Activated CD8-positive, alpha-beta memory T cell treated with anti-CD3 and anti-CD28 coated beads, Interleukin-2, amount 10 ng/mL, durations not matched to agents 7 days and 5 days (primary cell): ENCODE measurements around the gene RPS6KA2. TPM values are rescaled to one million over a fixed set of nuclear protein-coding genes. Genes with fewer than 3 reads are reported as not detected.

Source experiments
- ATAC-seq: fragments of 150-1000 bp; cut with Tn5 transposase; one replicate; pipeline ENCODE4 v1.10.0; 2021; ENCODE audit warnings: moderate library complexity
- CTCF ChIA-PET: fragments of 350-600 bp; sonication (Branson Sonifier 250); formaldehyde crosslinking; loops from one replicate; lab custom pipeline; 2021; ENCODE audit warnings: antibody characterized with exemption; lab: Charles Lee
- DNase-seq: peaks from one replicate; pipeline ENCODE4 v3.0.0-alpha.2; 2020
- H3K27ac Mint-ChIP-seq: one replicate; pipeline ENCODE4 v1.8.0; 2021; ENCODE audit warnings: mild to moderate bottlenecking, mixed read lengths
- H3K27me3 Mint-ChIP-seq: one replicate; pipeline ENCODE4 v1.8.0; 2021; ENCODE audit warnings: mixed read lengths
- H3K36me3 Mint-ChIP-seq: one replicate; pipeline ENCODE4 v1.8.0; 2021; ENCODE audit warnings: mild to moderate bottlenecking, mixed read lengths
- H3K4me1 Mint-ChIP-seq: one replicate; pipeline ENCODE4 v1.8.0; 2021; ENCODE audit warnings: mixed read lengths
- H3K4me3 Mint-ChIP-seq: one replicate; pipeline ENCODE4 v1.8.0; 2021; ENCODE audit warnings: mild to moderate bottlenecking, moderate library complexity, mixed read lengths
- H3K9me3 Mint-ChIP-seq: one replicate; pipeline ENCODE4 v1.8.0; 2022; ENCODE audit warnings: low read depth, mixed read lengths
- total RNA-seq, 2 experiments: library from RNA; stranded (reverse); gene quantifications; one replicate each; pipeline ENCODE4 v1.2.3, GENCODE V29; 2021

Gene RPS6KA2
- total RNA-seq, 2 experiments from 2014 or later: 4.5 to 5.4 TPM

DNA sequence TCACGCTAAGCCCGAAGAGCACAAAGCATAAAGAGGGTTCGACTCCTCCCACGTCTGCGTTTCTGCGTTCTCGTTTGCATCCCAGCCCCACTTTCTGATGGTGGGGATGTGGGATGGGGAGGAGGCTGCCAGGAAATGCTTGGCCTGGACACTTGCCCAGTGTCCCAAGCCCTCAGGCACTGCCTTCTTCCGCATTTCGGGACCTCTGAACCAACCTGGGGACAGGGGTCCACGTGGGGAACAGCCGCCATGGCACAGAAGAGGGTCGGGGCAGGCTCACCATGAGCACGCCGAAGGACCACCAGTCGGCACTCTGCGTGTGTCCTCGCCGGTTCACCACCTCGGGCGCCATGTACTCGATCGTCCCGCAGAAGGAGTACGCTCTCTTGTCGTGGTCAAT, 128.8 kb downstream of the RPS6KA2 start:
- Mint-ChIP-seq H3K27me3 (no peaks in the 10 kb centered on the region), H3K4me3 (no peak overlapping the region), H3K9me3 (no peaks in the 10 kb centered on the region), H3K36me3 (no peaks in the 10 kb centered on the region), H3K27ac (no peak overlapping the region), H3K4me1 (no peaks in the 10 kb centered on the region)
- DNase-seq: no peak
- CTCF ChIA-PET: no interaction called here
- ATAC-seq: no peak

DNA sequence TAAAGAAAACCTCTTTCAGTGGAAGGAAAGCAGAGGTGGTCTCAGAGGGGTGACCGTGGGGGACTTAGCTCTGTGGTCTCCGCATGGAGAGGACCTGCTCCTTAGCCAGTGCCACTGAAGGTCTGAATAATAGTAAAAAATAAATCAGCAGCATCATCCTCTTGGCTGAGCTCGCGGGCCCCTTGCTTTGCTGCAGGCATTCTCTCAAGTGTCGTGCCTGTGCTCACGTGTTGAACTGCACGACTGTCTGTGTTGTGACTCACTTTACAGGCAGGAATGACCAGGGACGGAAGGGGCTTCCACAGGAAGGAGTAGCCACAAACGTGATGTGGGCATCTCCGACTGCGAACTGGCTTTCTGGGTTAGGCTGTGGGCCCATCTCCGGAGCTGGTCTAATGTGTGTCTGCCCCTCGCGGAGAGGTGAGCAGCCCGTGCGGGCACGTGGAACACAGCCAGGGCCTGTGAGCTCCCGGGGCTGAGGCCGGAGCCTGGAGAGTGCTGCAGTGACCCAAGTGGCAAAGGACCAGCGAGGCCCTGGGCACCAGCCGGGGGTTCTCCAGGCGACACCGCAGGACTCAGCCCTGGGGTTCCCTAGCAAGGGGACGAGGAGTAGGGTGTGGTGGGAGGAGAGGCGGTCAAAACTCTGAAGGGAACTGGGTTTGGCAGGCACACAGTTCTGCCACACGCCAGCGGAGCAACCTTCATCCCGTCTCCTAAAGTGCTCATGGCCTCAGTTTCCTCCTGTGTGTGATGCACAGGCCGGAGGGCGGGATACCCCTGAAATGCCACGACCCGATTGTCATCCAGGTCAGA, 129.8 kb downstream of the RPS6KA2 start:
- Mint-ChIP-seq H3K4me3 (no peak overlapping the region), H3K36me3 (no peaks in the 10 kb centered on the region), H3K27ac (no peak overlapping the region), H3K4me1 (no peaks in the 10 kb centered on the region), H3K9me3 (no peaks in the 10 kb centered on the region), H3K27me3 (no peaks in the 10 kb centered on the region)
- CTCF ChIA-PET: no interaction called here
- ATAC-seq (no peak), DNase-seq (no peak)

DNA sequence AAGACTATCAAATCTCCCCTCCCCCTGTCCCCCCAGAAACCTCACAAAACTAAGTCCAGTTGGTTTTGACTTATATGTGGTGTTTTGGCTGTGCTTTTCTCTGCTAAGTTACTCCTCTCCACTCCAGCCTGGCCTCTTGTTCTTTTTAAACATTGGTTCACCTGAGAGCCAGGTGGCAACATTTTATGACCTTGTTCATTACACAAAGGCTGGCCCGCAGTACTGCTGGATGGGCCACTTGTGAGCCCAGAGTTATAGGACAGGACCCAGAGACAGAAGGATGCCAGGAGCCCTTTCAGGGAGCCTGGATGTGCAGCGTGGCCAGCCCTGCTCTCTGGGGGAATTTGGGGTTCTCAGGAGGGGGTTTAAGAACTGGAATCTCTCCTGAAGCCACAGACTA, 130.6 kb downstream of the RPS6KA2 start:
- H3K36me3 Mint-ChIP-seq: no peaks in the 10 kb centered on the region
- no peak overlapping the region for H3K4me3 Mint-ChIP-seq
- H3K9me3 Mint-ChIP-seq: no peaks in the 10 kb centered on the region
- DNase-seq: no peak
- no peak for ATAC-seq
- H3K27me3 Mint-ChIP-seq: no peaks in the 10 kb centered on the region
- CTCF ChIA-PET: no interaction called here
- H3K4me1 Mint-ChIP-seq: no peaks in the 10 kb centered on the region
- no peak overlapping the region for H3K27ac Mint-ChIP-seq

DNA sequence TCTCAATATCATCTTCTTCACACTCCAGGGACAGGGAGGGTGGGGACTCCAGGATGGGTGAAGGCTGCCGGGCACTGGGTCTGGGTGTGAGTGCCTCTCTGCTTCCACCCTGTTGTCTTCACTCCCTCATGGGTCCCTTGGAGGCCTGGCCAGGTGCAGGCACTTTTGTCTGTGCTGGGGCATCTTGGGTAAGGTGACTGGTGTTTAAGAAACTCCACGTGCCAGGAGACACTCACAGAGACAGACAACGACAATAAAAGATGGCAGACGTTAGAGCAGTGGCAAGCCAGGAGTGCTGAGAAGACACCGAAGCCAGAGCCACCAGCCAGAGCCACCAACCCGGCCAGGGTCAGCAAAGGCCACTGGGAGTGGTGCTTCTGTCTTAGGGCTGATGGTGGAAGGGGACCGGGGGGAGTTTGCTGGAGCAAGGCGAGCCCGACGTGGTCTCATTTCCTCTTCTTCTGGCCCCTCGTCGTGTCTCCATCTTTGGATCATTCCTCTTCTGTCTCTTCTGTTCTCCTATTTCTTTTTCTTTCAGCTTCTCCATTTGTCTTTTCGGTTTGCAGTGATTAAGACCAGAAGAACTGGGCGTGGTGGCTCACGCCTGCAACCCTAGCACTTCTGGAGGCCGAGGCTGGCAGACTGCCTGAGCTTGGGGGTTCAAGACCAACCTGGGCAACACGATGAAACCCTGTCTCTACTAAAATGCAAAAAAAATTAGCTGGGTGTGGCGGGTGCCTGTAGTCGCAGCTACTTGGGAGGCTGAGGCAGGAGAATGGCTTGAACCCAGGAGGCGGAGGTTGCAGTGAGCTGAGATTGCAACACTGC, 131.3 kb downstream of the RPS6KA2 start:
- ATAC-seq (no peak), DNase-seq (no peak)
- H3K4me1 Mint-ChIP-seq: no peaks in the 10 kb centered on the region
- CTCF ChIA-PET: no interaction called here
- no peak overlapping the region for H3K27ac Mint-ChIP-seq
- H3K9me3 Mint-ChIP-seq: no peaks in the 10 kb centered on the region
- no peak overlapping the region for H3K4me3 Mint-ChIP-seq
- H3K36me3 Mint-ChIP-seq: no peaks in the 10 kb centered on the region
- no peaks in the 10 kb centered on the region for H3K27me3 Mint-ChIP-seq

DNA sequence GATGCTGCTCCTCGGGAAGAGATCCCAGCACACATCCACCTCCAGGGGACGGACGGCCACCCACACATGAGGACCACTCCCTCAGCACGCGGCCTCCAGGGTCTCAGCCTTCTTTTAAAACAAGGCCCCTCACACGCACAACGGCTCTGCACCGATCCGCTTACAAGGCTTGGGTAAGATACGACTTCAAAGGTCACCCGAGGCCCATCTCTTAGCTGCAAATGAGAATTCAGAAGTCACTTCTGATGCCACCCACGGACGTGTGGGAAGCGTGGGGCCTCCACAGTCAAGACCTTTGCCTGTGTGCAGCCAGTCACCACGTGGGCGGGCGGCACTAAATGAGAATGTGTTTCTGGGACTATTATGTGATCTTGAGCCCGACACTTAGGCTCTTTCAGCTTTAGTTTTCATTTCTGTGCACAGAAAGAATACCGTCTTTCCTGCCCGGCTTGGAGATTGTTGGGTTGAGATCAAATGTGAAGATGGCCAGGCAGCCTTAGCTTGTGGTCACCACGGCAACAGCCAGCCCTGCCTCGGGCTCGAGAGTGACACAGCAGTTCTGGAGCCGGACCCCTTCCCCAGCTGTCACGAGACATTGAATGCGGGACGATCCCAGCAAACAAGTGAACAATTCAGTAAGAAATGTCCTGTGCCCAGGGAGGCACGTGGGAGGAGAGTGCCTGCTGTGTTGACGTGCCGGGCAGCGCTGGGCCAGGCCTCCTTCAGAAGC, 132.1 kb downstream of the RPS6KA2 start:
- Mint-ChIP-seq H3K4me1 (no peaks in the 10 kb centered on the region), H3K36me3 (no peaks in the 10 kb centered on the region), H3K9me3 (no peaks in the 10 kb centered on the region), H3K27ac (no peak overlapping the region), H3K4me3 (no peak overlapping the region), H3K27me3 (no peaks in the 10 kb centered on the region)
- ATAC-seq: no peak
- DNase-seq: no peak
- CTCF ChIA-PET: no interaction called here

DNA sequence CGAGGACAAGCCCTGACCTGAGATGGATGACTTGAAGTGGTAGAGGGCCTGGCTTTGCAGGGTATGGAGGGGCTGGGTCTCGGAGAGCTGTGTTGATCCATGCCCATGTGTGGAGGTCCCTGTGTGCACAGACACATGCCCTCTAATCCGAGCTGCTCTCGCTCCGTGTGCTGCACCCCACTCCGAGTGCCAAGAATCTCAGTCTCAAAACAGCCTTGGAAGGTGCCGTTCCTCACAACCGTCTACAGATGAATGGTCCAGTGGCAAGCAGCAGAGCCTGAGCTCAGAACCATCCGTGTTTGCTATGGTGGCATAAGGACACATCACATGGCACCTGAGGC, 133.0 kb downstream of the RPS6KA2 start:
- DNase-seq: no peak
- no peaks in the 10 kb centered on the region for H3K27me3 Mint-ChIP-seq
- CTCF ChIA-PET: no interaction called here
- H3K4me1 Mint-ChIP-seq: peaks cover 3% of the 10 kb centered on the region
- no peak overlapping the region for H3K4me3 Mint-ChIP-seq
- H3K9me3 Mint-ChIP-seq: no peaks in the 10 kb centered on the region
- H3K27ac Mint-ChIP-seq: no peak overlapping the region
- no peak for ATAC-seq
- H3K36me3 Mint-ChIP-seq: no peaks in the 10 kb centered on the region

DNA sequence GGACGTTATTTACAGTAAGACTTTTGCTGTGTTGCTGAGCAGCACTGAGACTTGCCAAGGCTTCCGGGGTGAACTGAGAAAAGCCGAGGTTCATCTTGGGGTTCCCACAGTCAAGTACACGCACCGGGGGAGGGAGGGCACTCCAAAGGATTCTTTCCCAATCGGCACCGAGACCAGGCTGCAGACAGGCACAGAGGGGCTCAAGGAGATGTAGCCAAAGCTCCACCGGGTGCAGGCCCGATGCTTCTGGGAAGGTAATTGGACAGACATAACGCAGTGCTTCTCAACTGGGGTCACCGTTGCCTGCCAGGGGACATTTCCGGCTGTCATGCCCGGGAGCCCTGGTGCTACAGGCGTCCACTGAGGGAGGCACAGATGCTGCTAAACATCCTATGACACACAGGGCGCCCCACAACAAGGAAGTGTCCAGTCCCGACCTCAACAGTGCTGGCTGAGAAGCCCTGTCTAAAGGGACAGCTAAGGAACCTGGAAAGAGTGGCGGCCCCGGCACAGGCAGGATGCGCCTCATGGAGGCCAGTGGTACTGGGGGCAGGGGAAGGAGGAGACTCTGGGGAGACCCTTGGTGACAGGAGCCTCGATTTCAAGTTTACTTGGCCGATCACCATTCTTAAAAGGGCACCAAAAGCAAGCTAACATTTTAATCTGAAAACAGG, 133.5 kb downstream of the RPS6KA2 start:
- Mint-ChIP-seq H3K4me1 (peaks cover 4% of the 10 kb centered on the region), H3K36me3 (no peaks in the 10 kb centered on the region), H3K4me3 (no peak overlapping the region), H3K27me3 (no peaks in the 10 kb centered on the region), H3K9me3 (no peaks in the 10 kb centered on the region), H3K27ac (no peak overlapping the region)
- ATAC-seq (no peak), DNase-seq (no peak)
- CTCF ChIA-PET: no interaction called here

DNA sequence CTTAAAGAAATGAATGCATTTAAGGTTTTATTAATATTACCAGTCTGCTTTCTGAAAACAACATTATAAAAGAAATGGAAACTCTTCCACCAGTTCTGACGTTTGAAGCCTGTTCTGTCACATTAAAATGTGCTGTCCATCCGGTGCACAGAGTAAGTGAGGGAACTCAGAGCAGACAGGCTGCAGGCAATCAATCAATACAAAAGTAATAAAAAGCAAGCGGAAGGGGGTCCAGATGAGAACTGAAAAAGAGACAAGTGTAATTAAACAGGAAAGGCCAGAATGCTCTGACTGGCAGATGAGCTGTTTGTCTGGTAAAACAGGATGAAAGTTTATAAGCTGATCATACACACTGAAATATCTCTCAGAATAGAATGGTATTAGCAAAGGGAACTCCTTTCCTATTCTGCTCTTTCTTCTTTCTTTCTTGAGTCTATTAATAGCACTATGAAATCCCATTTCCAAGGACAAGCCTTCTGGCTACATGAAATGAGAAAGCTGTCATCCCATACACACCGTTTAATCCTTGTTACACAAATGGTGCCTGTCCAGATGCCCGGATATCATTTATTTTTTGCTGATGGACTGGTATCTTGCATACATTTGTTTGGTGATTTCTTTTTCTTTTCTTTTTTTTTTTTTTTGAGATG, 134.8 kb downstream of the RPS6KA2 start:
- CTCF ChIA-PET: no interaction called here
- Mint-ChIP-seq H3K4me3 (no peak overlapping the region), H3K27me3 (no peaks in the 10 kb centered on the region), H3K27ac (no peak overlapping the region), H3K4me1 (peaks cover 17% of the 10 kb centered on the region), H3K36me3 (peaks cover 11% of the 10 kb centered on the region), H3K9me3 (peaks cover 4% of the 10 kb centered on the region)
- ATAC-seq (no peak), DNase-seq (no peak)

DNA sequence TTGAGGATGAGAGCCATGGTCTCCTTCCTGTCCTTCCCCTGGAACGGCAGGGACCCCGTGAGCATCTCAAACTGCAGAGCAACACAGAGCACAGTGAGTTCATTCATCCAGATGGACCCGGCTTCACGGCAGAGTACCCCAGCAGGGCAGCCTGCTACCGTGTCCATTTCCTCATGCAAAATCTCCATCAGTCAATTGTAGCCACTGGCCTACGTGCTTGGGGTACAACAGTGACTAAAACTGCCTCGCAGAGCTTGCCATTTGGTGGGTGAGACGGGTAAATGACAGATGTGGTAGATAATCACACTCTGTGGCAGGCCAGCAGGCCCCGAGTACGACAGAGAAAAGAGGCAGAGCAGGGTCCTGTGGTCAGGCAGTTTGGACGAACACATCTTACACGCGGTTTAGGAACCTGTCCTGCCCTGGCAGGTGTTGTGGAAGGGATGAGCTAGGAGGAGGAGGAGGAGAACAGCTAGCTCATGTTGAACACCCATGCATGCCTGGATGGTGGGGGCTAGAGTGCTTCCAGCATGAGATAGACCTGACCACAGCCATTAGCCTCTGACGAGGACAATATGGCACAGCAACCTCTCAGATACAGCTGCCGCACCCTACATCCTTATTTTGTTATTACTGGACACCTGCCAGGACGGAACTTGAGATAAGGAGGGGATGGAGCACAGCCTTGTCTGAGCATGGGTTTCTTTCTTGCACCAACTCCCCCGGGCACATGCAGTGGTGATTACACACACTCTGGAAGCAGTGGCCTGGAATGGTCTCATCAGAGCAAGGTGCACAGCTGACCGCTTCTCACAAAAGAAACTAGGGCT, 136.2 kb downstream of the RPS6KA2 start:
- DNase-seq (no peak), ATAC-seq (no peak)
- Mint-ChIP-seq H3K27ac (no peak overlapping the region), H3K36me3 (peaks cover 13% of the 10 kb centered on the region), H3K27me3 (no peaks in the 10 kb centered on the region), H3K9me3 (peaks cover 5% of the 10 kb centered on the region), H3K4me3 (no peak overlapping the region), H3K4me1 (peaks cover 19% of the 10 kb centered on the region)
- CTCF ChIA-PET: no interaction called here

DNA sequence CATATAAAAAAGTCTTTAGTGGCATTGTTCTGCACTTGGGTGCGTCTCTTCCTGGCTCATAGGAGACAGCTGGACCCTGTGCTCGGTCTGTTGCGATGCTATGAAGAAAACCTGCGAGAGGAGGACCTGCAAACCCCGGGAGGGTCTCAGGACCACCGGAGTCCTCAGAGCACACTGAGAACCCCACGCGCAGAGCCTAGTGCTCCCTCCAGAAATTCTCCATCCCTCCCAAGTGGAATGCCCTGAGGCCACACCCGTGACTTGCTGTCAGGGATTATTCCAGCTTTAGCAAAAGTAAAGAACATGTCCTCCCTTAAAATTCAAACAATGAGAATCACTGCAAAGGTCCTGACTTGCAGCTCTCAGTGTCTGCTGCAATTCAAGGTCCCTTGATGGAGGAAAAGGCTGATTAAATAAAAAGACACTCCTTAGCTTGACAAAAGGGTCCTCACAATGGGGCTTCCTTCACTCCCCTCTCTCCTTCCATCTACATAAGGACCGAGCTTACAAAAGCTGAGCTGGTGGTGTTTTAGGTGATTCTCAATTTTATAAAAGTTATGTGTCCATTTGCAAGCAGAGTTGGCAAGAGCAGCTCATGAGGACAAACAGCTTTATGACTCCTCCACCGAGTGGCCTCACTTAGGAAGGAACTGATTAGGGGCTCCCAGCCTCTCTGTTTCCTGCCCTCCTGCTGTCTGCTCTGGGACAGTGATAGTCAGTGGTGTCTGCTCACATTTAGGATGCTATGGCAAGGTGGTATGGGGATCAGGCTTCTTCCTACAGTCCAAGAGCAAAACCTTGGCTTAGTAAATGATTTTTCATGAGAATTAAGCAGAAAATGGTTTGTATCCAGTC, 137.5 kb downstream of the RPS6KA2 start:
- Mint-ChIP-seq H3K4me3 (no peak overlapping the region), H3K27ac (no peak overlapping the region), H3K36me3 (peaks cover 13% of the 10 kb centered on the region), H3K27me3 (no peaks in the 10 kb centered on the region), H3K4me1 (peaks cover 19% of the 10 kb centered on the region), H3K9me3 (peaks cover 5% of the 10 kb centered on the region)
- no peak for ATAC-seq
- no peak for DNase-seq
- CTCF ChIA-PET: interaction anchor here (1.1 kb wide), 1 partner anchor 177 kb away, joined by 3 read pairs; no protein-coding TSS in a partner anchor

DNA sequence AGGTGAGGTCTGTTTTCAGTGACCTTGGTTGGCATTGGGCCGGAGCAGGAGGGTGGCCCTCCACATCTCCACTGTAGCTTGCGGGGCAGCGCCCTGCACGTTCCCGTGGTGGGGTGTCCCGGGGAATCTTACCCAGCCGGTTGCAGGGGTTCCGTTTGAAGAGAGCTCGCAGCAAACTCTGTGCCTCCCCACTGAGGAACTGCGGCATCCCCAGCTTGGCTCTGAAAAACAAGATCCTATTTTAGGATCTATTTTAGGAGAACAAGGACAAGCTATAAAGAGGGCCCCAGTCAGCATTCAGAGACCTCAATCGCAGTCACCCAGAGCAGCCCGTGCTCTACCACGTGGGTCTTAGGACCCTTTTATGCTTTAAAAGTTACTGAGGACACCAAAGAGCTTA, 138.3 kb downstream of the RPS6KA2 start:
- CTCF ChIA-PET: interaction anchor here (1.1 to 1.3 kb wide), 3 partner anchors 23 to 176 kb away, joined by 3 read pairs; no protein-coding TSS in a partner anchor
- peaks cover 19% of the 10 kb centered on the region for H3K4me1 Mint-ChIP-seq
- H3K27me3 Mint-ChIP-seq: no peaks in the 10 kb centered on the region
- no peak for DNase-seq
- peaks cover 13% of the 10 kb centered on the region for H3K36me3 Mint-ChIP-seq
- ATAC-seq: no peak
- no peak overlapping the region for H3K4me3 Mint-ChIP-seq
- H3K9me3 Mint-ChIP-seq: peaks cover 5% of the 10 kb centered on the region
- H3K27ac Mint-ChIP-seq: peak overlapping the region; percentile 91
